Endothelial cell of hepatic sinusoid (primary cell): ENCODE measurements around the gene TCF19.
"Not testable (repeated sequence)": the region's sequence is repeated elsewhere in the genome, so short reads cannot be mapped to it uniquely, and the experiment has no call there.

ENCODE experiments used
- in situ Hi-C: cut with HindIII; loops from 2 replicates; pipeline ENCODE4 v1.10.0; 2017; ENCODE audit warnings: low sequenced_read_pairs

Gene TCF19

DNA sequence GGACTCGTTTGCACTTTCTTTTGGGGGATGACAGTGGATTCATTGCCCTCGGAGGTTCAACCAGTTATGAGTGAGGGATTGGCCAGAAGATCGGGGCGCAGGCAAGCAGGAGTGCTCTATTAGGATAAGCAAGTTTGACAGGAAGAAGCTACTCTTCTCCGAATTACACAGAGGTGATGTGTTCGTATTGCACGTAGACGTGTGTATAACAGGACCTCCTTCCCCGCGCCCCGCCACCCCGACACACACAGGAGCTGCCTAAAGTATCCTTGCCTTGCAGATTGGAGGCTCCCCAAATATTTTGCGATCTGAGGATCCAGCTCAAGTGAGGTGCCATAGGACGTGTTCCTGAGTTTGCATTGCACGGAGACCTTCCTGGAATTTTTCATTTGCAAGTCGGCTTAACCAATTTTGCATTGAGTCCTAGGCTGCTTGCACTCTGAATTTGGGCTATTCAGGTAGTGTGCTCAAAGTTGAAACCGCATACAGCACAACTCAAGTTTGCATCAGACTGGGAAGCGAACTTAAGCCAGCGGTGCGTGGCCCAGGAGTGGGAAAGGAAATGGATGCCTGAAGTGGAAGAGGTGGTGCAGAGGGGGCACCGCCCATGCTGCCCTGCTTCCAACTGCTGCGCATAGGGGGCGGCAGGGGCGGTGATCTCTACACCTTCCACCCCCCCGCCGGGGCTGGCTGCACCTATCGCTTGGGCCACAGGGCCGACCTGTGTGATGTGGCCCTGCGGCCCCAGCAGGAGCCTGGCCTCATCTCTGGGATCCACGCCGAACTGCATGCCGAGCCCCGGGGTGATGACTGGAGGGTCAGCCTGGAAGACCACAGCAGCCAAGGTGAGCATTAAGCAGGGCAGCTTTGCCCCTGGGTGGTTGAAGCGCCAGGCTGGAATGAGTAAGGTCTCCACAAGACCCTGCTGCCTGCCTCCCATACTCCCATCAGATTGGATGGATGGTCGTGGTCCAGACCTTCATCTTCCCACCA lies 770 bp downstream of the TCF19 start:
- in situ Hi-C loops: no loop called here

DNA sequence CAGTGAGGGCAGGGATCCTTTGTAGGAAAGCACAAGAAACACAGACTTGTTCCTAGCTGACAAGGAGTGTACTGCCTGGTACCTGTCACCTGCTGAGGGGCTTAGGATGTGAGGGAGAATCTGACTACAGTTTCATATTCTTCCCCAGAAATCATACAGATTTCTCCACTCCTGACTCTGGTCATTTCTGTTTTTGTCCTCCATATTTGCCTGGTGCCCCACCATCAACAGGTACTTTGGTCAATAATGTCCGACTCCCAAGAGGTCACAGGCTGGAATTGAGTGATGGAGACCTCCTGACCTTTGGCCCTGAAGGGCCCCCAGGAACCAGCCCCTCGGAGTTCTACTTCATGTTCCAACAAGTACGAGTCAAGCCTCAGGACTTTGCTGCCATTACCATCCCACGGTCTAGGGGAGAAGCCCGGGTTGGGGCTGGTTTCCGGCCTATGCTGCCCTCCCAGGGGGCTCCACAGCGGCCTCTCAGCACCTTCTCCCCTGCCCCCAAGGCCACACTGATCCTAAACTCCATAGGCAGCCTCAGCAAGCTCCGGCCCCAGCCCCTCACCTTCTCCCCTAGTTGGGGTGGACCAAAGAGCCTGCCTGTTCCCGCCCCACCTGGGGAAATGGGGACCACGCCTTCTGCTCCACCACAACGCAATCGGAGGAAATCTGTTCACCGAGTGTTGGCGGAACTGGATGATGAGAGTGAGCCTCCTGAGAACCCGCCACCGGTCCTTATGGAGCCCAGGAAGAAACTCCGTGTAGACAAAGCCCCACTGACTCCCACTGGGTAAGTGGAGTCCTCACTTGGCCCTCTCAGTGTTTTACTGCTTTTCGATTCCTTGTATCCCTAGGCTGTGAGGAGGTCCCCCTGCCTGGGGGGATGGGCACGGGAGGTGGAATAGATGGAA lies 3.1 kb downstream of the TCF19 start:
- in situ Hi-C loops: no loop called here

DNA sequence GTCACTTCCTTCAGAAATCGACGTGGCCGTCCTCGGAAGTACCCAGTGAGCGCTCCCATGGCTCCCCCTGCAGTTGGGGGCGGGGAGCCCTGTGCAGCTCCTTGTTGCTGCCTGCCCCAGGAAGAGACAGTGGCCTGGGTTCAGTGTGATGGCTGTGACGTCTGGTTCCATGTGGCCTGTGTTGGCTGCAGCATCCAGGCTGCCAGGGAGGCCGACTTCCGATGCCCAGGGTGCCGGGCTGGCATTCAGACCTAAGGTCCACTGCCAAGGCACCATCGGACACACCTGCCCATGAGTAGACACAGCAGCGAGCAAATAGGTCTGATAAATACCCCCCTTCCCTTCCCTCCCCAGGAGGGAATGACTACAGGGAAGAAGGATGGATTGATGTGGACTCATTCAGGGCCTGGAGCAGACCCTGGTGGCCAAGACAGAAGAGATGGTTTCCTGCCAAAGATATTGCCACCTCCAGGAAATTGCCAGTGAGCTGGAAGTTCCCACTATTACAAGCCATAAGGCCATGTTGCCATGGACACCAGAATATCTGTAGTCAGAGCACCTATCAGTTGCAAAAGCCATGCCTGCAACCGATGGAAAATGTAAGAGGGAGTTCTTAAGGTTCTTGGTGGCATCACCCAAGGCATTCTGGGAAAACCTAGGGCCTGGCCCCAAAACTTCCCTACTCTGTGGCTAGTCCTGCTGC lies 4.2 kb downstream of the TCF19 start:
- in situ Hi-C loops: no loop called here

DNA sequence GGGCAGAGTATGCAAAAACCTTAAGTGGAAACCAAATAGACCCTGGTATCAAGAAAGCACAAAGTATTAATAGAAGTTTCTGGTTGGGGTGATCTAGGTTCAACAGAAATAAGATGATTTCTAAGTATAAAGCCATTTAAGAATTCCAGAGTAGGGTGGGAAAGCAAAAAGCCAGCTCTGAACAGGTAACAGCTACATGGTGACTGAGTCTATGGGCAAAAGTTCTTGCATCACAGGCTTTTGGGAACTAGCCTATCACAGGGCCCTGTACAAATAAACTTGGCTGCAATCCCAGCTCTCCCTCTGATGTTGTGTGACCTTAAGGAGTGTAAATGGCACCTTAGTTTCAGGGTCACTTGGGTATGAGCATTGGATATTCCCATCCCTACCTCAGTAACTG lies 5.5 kb downstream of the TCF19 start:
- in situ Hi-C loops: no loop called here

DNA sequence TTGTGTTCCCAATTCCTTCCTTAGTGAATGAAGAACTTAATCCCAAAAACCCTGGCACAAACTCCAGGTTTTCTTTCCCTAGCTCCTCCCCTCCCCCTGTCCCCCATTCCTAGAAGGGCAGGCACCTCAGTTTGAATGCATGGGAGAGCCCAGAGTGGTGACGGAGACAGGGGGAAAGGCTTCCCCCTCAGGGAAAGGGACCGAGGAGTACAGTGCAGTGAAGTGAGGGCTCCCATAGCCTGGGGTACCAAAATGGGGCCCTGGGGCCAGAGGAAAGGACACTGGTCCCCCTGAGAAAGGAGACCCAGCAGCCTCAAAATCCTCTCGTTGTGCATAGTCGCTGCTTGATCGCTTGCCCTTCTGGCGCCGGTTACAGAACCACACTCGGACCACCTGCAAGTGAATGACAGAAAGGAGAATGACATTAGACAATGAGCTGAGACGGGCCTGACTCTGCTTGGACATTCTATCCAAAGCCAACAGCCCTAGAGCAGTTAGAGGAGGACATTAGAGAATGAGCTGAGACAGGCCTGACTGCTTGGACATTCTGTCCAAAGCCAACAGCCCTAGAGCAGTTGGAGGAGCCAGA lies 6.2 kb downstream of the TCF19 start:
- in situ Hi-C loops: not testable (repeated sequence)

DNA sequence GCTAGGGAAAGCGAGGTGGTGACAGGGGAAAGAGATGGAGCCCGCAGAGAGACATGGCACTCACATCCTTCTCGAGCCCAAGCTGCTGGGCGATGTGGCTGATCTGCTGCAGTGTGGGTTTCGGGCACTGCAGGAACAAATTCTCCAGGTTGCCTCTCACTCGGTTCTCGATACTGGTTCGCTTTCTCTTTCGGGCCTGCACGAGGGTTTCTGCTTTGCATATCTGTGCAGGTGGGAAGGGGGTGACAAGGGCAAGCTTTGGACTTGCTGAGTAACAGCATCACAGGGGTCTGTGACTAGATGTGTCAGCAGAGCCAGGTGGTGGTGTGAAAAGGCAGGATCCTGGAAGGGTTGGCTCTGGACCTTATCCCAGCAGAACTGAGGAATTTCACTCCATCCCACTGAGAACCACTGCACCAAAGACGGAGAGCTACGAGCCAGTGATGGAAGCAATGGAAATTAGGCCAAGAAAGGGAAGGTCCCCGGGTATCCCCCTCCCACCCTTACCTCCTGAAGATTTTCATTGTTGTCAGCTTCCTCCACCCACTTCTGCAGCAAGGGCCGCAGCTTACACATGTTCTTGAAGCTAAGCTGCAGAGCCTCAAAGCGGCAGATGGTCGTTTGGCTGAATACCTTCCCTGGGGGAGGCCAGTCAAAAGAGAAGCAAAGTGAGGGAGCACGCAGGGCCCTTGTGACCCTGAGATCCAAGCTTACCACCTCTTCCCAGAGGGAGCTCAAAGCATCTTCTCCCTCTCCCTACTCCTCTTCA lies 6.9 kb downstream of the TCF19 start:
- in situ Hi-C loops: not testable (repeated sequence)

DNA sequence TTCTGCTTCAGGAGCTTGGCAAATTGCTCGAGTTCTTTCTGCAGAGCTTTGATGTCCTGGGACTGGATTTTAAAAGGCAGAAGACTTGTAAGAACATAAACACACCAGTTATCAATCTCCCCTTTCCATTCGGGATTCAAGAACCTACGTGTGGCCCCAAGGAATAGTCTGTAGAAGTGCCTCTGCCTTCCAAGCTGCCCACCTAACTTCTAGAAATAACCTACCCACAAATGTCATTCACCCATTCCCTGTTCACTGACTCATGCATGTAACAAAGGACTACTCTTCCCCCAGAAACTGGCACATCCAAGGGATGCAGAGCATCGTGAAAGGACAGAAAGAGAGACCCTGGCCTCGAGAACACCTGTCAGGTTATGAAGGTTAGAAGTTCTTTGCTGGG lies 7.6 kb downstream of the TCF19 start:
- in situ Hi-C loops: no loop called here

DNA sequence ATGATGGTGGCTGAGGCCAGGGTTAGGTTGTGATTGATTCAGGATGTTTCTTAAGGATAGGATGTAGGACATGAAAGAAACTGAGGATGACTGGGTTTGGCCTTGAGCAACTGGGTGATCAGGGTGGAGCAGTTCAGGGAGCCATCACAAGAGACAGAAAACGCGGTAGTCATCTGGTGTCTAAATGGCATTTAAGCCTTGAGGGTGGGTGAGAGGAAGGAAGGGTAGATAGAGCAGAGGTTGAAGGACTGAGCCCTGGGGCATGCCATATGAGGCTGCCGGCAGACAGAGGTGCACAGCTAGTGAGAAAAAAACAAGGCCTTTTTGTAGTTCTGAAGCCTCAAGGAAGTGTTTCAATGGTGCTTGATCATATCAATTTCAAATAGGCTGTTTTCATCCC lies 10.2 kb downstream of the TCF19 start:
- in situ Hi-C loops: no loop called here

DNA sequence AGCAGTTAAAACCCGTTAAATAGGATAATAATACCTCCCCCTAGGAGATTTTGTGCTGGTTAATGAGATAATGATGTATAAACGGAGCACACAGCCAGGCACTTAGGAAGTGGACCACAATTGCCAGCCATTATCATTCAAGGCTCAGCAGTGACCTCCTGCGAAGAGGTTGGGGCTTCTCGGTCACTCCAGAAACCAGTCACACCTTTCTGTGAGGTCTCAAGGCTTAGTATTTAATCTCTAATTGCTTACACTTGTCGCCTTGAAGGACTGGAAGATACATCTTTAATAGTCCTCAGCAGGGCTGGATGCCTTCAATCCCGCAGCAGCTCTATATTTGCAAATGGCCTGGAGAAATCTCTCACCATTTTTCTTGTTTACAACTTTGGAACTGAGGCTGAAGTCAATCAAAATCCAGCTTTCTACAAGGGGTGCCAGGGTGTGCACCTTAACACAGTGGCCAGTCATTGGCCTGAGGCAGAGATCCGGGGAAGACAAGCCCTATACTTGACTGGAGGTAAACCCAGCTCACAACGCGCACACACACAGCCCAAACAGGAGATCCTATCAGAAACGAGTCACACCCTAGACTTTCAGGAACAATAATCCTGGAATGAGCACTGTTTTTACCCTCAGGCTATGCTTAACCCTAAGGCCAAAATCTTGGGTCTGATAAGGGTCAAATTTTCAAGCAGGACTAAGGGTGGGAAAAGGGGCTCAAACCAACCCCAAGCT lies 10.9 kb downstream of the TCF19 start:
- in situ Hi-C loops: no loop called here

DNA sequence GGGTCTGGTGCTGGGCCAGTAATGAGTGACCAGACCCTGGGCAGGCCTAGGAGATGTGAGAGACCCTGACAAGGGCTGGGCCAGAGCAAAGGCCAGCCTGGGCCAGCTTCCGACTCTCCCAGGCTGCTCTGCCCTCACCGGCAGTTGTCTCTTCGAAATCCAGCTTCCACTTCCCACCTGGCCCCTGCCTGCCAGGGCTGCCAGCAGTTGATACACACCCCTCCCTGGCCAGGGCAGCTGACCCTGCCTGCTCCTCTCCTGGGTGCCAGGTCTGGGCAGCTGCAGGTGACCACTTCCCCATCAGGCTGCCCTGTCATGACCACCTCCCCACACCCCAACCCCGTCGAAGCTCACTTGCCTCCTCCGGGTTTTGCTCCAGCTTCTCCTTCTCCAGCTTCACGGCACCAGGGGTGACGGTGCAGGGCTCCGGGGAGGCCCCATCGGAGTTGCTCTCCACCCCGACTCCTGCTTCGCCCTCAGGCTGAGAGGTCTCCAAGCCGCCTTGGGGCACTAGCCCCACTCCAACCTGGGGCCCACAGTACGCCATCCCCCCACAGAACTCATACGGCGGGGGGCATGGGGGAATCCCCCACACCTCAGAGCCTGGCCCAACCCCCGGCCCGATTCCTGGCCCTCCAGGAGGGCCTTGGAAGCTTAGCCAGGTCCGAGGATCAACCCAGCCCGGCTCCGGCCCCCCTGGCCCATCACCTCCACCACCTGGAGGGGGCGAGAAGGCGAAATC lies 11.6 kb downstream of the TCF19 start:
- in situ Hi-C loops: not testable (repeated sequence)

DNA sequence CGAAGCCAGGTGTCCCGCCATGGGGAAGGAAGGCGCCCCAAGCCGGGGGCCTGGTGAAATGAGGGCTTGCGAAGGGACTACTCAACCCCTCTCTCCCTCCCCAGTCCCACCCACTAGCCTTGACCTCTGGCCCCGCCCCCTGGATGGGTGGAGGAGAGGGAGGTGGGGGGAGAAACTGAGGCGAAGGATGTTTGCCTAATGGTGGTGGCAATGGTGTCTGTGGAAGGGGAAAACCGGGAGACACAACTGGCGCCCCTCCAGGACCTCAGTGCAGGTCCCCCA lies 12.2 kb downstream of the TCF19 start, which contains the start of gene POU5F1:
TSS of gene POU5F1 (minus strand) at position 83 of the 282 bp plus-strand sequence. CDS start at position 21, 62 bp downstream.
- in situ Hi-C loops: no loop called here

DNA sequence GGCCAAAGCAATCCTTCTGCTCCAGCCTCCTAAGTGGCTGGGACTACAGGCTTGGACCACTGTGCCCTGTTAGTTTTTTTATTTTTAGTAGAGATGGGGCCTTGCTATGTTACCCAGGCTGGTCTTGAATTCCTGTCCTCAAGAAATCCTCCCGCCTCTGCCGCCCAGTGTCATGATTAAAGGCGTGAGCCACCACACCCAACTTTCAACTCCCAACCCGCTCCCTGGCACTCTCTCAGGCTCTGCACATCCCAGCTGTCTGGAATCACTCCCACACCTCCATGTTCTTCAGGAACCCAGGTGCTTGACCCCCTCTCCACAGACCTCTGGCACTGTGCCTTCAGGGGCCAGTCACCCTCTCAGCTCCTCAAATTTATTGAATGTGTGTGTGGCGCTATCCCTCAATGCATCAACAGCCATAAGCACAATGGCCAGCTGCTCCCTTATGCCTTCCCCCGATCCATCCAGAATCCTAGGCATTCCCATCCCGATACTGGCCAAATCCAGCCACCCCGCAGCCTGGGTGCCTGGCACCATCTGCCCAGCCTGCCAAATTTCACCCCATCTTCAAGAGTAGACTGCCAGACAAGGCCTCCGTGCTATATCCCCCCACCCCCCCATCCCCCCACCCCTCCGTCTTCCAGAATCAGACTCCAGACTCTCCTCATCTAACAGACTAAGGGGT lies 12.7 kb downstream of the TCF19 start:
- in situ Hi-C loops: no loop called here

DNA sequence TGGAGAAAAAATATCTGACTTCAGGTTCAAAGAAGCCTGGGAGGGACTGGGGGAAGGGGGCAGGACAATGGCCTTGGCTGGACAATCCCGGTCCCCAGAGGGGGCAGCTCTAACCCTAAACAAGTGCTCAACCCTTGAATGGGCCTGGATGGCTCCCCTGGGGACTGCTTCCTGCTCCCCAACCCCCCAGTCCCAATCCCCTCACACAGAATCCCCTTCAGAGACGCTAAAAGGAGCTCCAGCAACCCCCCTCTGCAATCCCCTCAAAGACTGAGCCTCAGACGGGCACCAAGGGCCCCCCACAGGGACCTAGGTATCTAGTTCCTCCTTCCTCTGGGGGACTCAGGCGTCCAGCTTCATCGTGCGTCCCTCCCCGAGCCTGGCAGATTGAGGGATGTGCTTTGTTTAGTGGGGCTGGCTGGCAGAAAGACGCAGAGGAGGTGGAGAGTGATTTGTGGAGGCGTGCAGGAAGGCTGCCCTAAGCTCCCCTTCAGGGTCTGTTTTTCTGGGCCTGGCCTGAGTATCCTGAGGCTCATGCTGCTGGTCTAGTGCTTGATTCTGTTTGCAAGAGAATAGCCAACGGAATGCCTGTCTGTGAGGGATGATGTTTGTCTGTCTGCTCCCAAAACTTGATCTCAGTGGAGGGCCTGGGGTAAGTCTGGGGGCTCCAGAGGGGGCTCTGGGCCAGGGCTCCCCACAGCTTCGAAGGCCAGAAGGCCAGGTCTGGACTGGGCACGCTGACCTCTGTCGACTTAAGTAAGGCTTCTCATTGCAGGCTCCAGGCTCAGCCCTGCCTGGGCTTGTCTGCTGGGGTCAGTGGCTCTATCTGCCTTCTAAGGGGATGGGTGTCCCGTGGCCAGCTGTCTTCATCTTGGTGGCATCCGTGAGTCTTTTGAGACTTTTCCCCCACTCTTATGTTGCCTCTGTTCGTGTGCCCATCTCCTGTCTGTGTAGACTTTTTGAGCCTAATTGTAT lies 13.8 kb downstream of the TCF19 start:
- in situ Hi-C loops: no loop called here

DNA sequence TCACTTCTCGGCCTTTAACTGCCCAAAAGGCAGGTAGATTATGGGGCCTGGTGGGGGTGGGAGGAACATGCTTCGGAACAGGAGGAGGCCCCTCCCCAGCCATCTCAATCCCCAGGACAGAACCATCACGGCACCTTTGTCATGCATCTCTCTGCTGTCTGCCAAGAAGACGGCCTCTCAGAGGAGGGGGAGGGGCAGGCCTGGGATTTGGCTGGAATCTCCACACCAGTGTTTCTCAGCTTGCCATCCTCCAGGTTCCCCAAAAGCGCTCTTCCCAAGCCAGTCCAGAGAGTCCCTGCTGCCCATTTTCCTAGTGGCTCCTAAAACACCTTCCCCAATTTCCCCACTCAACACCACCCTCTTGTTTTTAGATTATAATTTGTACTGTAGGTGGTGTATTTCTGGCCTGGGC lies 14.6 kb downstream of the TCF19 start:
- in situ Hi-C loops: no loop called here

DNA sequence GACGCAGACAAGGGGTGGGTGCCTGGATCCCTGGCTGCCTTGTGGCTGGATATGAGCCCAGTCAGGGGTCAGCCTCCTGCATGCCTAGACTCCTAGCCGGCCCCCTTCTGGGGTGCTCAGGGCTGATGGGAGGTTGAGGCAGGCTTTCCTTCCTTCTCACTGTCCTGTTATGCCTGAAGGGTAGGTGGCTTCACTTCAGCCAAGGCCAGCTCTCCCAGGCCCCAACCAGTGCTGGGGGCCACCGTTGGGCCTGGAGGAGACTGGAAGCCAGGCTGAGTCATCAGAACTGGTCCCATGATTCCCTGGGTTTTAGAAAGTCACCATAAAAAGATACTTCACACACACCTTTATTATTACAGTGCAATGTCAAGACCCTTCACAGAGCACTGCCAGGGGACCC lies 15.0 kb downstream of the TCF19 start:
- in situ Hi-C loops: no loop called here

DNA sequence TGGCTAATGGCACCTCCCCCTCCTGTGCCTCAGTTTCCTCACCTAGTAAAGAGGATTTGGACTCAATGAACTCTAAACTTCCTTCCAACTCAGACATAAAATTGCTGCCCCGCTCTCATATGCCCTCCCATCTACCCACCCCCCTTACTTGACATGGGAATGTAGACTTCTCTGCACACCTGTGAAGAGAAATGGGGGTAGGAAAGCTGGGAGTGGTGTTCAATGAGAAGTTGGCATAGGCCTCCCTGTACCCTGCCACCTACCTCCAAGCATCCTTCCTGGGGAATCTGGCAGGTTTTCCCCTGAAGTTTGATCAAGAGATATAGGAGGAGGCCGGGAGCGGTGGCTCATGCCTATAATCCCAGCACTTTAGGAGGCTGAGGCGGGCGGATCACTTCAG lies 16.0 kb downstream of the TCF19 start:
- in situ Hi-C loops: no loop called here

DNA sequence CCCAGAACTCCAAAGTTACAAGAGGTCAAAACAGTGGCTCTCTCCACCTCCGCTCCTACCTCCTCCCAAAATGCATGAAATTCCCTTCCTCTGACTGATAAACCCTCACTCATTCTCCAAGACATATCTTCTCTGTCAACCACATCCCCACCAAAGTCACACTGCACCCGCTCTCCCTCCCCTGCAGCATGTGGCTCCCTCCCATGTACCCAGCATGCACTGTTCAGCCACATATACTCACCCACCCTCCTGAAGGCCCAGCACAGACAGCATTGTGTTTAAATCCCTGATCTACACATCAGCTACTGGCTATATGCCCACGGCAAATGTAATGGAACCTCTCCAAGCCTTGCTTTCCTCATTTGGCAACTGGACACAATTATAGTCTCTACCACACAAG lies 17.6 kb downstream of the TCF19 start:
- in situ Hi-C loops: no loop called here
